Measurements from ENCODE around the gene ABCA8. TPM values are rescaled to one million over a fixed set of nuclear protein-coding genes. Genes with fewer than 3 reads are reported as not detected.

ABCA8 gene
- total RNA-seq, 1 donor from 2014 or later: not detected

DNA sequence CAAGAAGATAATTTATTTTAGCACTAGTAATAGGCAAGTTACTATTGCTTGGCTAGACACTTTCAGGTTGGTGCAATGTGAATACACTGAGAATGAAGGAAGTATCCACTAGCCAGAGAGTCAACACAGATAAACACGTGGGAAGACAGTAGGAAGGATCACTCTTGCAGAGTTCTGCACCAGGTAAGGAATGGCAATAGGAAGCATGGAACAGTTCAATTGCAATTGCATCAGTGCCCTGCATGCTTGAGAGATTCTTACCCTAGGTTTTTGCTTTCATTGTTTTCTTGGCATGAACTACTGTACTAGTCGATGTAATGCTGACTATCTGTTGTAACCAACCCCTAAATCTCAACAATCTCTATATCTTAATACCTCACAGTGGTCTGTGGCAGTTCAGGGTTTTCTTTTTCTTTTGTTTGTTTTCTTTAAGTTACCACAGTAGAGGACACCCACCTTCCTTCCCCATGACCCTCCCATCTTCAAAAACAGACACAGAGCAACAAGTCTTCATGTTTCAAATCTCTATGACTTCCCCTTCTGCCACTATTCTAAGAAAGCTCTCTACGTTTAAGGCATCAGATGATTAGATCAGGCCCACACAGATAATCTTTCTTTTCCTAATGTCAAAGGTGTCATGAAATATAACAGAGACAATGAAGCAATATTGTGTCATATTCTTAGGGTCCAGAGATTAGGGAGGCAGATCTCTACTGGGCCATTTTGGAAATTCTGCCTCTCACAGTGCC lies 18.1 kb upstream of the ABCA8 start:
- Histone ChIP-seq H3K27me3 (ENCODE audit: insufficient read depth, low read length) (no peaks in the 10 kb centered on the region), H3K9ac (ENCODE audit: low read length) (no peak overlapping the region), H3K9me3 (ENCODE audit: insufficient read depth, low read depth, low read length) (no peaks in the 10 kb centered on the region), H2AFZ (ENCODE audit: low read depth, low read length) (no peak overlapping the region), H3K36me3 (ENCODE audit: insufficient read depth, low read length) (no peaks in the 10 kb centered on the region), H3K27ac (ENCODE audit: low read depth, low read length) (no peak overlapping the region), H3K79me2 (ENCODE audit: insufficient read depth, low read length) (no peaks in the 10 kb centered on the region), H4K20me1 (ENCODE audit: insufficient read depth, low read length) (no peaks in the 10 kb centered on the region), H3K4me3 (ENCODE audit: insufficient read depth, low read depth, low read length) (no peak overlapping the region), H3K4me1 (ENCODE audit: insufficient read depth, low read length) (no peaks in the 10 kb centered on the region), H3K4me2 (ENCODE audit: low read length) (no peak overlapping the region)
- DNase-seq (ENCODE audit: low read depth): no peak
- H3K27ac Mint-ChIP-seq (ENCODE audit: unreplicated experiment): no peak overlapping the region
- H3K9me3 Mint-ChIP-seq (ENCODE audit: unreplicated experiment): no peaks in the 10 kb centered on the region
- no peaks in the 10 kb centered on the region for H3K4me1 Mint-ChIP-seq (ENCODE audit: low read depth, unreplicated experiment)
- H3K27me3 Mint-ChIP-seq (ENCODE audit: low read depth, unreplicated experiment): no peaks in the 10 kb centered on the region
- no peaks in the 10 kb centered on the region for H3K36me3 Mint-ChIP-seq (ENCODE audit: low read depth, unreplicated experiment)
- no peak for FAIRE-seq
- TF ChIP-seq EZH2 (IDR thresholded peaks at IDR 0.05; ENCODE audit: insufficient read depth, low read length): no peak
- TF ChIP-seq, protein P1, sequence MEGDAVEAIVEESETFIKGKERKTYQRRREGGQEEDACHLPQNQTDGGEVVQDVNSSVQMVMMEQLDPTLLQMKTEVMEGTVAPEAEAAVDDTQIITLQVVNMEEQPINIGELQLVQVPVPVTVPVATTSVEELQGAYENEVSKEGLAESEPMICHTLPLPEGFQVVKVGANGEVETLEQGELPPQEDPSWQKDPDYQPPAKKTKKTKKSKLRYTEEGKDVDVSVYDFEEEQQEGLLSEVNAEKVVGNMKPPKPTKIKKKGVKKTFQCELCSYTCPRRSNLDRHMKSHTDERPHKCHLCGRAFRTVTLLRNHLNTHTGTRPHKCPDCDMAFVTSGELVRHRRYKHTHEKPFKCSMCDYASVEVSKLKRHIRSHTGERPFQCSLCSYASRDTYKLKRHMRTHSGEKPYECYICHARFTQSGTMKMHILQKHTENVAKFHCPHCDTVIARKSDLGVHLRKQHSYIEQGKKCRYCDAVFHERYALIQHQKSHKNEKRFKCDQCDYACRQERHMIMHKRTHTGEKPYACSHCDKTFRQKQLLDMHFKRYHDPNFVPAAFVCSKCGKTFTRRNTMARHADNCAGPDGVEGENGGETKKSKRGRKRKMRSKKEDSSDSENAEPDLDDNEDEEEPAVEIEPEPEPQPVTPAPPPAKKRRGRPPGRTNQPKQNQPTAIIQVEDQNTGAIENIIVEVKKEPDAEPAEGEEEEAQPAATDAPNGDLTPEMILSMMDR (IDR thresholded peaks at IDR 0.05; ENCODE audit: insufficient read depth, low read depth, low read length): no peak
- H3K4me3 Mint-ChIP-seq (ENCODE audit: unreplicated experiment): no peak overlapping the region

DNA sequence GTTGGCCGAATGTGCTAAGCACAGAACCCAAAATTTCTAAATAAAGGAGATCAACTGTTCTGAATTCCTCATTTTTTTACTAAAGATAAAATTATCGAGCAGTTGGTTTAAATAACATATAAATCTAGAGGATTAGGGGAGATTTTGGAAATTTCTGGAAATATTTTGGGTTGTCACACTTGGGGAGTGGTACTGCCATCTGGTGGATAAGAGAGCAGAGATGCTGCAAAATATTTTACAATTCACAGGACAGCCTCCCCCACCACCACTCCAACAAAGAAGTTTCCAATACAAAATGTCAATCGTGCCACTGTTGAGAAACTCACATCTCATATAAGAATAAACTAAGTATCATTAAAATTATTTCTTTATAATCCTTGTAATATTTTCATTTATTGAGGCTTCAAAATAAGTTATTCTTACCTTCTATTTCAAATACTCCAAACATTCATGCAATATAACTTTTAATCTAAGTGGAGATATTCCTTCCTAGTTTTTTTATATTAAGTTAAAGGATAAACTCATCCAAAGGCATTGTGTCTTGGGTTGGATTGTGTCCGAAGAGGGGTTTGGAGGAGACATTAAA lies 17.0 kb upstream of the ABCA8 start:
- no peaks in the 10 kb centered on the region for H3K9me3 Mint-ChIP-seq (ENCODE audit: unreplicated experiment)
- no peak for DNase-seq (ENCODE audit: low read depth)

More for the DNA sequence above, 17.0 kb upstream of the ABCA8 start:
- Histone ChIP-seq H3K79me2 (ENCODE audit: insufficient read depth, low read length) (no peaks in the 10 kb centered on the region), H3K9me3 (ENCODE audit: insufficient read depth, low read depth, low read length) (no peaks in the 10 kb centered on the region), H3K4me2 (ENCODE audit: low read length) (no peak overlapping the region), H3K27ac (ENCODE audit: low read depth, low read length) (no peak overlapping the region), H3K36me3 (ENCODE audit: insufficient read depth, low read length) (no peaks in the 10 kb centered on the region), H2AFZ (ENCODE audit: low read depth, low read length) (no peak overlapping the region), H3K27me3 (ENCODE audit: insufficient read depth, low read length) (no peaks in the 10 kb centered on the region), H4K20me1 (ENCODE audit: insufficient read depth, low read length) (no peaks in the 10 kb centered on the region), H3K9ac (ENCODE audit: low read length) (no peak overlapping the region), H3K4me1 (ENCODE audit: insufficient read depth, low read length) (no peaks in the 10 kb centered on the region), H3K4me3 (ENCODE audit: insufficient read depth, low read depth, low read length) (no peak overlapping the region)
- Mint-ChIP-seq H3K36me3 (ENCODE audit: low read depth, unreplicated experiment) (no peaks in the 10 kb centered on the region), H3K4me1 (ENCODE audit: low read depth, unreplicated experiment) (no peaks in the 10 kb centered on the region), H3K27me3 (ENCODE audit: low read depth, unreplicated experiment) (no peaks in the 10 kb centered on the region), H3K27ac (ENCODE audit: unreplicated experiment) (no peak overlapping the region), H3K4me3 (ENCODE audit: unreplicated experiment) (no peak overlapping the region)
- TF ChIP-seq, protein P1 (IDR thresholded peaks at IDR 0.05; ENCODE audit: insufficient read depth, low read depth, low read length): peak; percentile 63
- TF ChIP-seq EZH2 (IDR thresholded peaks at IDR 0.05; ENCODE audit: insufficient read depth, low read length): no peak
- no peak for FAIRE-seq
